K562 (cell line): ENCODE results near the gene DUSP5. TPM values are rescaled to one million over a fixed set of nuclear protein-coding genes. Genes with fewer than 3 reads are reported as not detected.

ENCODE experiments used
- ATAC-seq: fragments of 200-7000 bp; cut with Tn5 transposase; 3 replicates; pipeline ENCODE4 v1.9.1; 2020; ENCODE audit warnings: moderate library complexity
- BruUV-seq: library from RNA; stranded (reverse); fragments of 400-500 nt; replicated peaks from 2 replicates; lab custom pipeline; 2021; lab: Mats Ljungman, UMichigan
- CTCF ChIA-PET: fragments of 300-600 bp; formaldehyde crosslinking; extraction: SDS; loops from one replicate; lab custom pipeline; 2021; ENCODE audit warnings: low intra/inter-chr PET ratio; lab: Yijun Ruan, JAX
- POLR2A ChIA-PET: fragments of 300-600, 350-650 bp; sonication (Branson Sonifier 250); formaldehyde crosslinking; extraction: SDS; loops from one replicate; lab custom pipeline; 2021; ENCODE audit warnings: antibody characterized with exemption, inconsistent platforms; lab: Yijun Ruan, JAX
- DNase-seq, 4 experiments: peaks; one replicate each; pipeline versions ENCODE4 v3.0.0 to v3.0.0-alpha.2; 2011 to 2018; ENCODE audit warnings: low spot score in 3 of 4, mixed read lengths in 3 of 4; ENCODE audit errors: extremely low read depth in 1 of 4
- FAIRE-seq: peaks from 2 replicates; lab custom pipeline; 2011; peaks lifted over from hg19 to GRCh38; lab: Jason Lieb, UNC
- H2AFZ ChIP-seq: 2 replicates; pipeline ENCODE4 v1.6.0; 2011; ENCODE audit warnings: low read depth, low read length, control low read depth, inconsistent platforms
- H3K27ac ChIP-seq: fragments of 200-600 bp; 3 replicates; pipeline ENCODE4 v1.8.0; 2011; ENCODE audit warnings: low read depth, mild to moderate bottlenecking, control low read depth, inconsistent platforms, low read length, moderate library complexity, mixed read lengths; ENCODE audit errors: extremely low read depth
- H3K27me3 ChIP-seq, 2 experiments: fragments of 300-600 bp in 1 of 2; 2 replicates in 1 of 2; 3 replicates in 1 of 2; pipeline versions ENCODE4 v1.6.0 to v1.8.0; 2011; ENCODE audit warnings: inconsistent platforms in 2 of 2, low read length in 2 of 2, mild to moderate bottlenecking in 1 of 2, mixed read lengths in 1 of 2, moderate library complexity in 1 of 2; ENCODE audit not compliant: control insufficient read depth in 2 of 2, insufficient read depth in 2 of 2
- H3K36me3 ChIP-seq: fragments of 300-600 bp; 3 replicates; pipeline ENCODE4 v1.8.0; 2011; ENCODE audit warnings: mild to moderate bottlenecking, low read length, inconsistent platforms; ENCODE audit not compliant: control insufficient read depth, insufficient read depth
- H3K4me1 ChIP-seq, 2 experiments: fragments of 200-600 bp in 1 of 2; replicated peaks in 1 of 2; 2 replicates in 1 of 2; 3 replicates in 1 of 2; pipeline versions ENCODE4 v1.5.1 to v1.8.0; 2011; ENCODE audit warnings: inconsistent platforms in 2 of 2, low read length in 2 of 2, mild to moderate bottlenecking in 1 of 2, mixed read lengths in 1 of 2, moderate library complexity in 1 of 2; ENCODE audit not compliant: control insufficient read depth in 2 of 2, insufficient read depth in 2 of 2
- H3K4me2 ChIP-seq: 2 replicates; pipeline ENCODE4 v1.6.1; 2011; ENCODE audit warnings: low read length, control low read depth, inconsistent platforms, mixed read lengths; ENCODE audit not compliant: insufficient read depth
- H3K4me3 ChIP-seq: fragments of 200-600 bp; sonication (generic), shearing (Covaris generic); 2 replicates; pipeline ENCODE4 v1.5.1; 2016; ENCODE audit warnings: control low read depth, inconsistent platforms
- H3K79me2 ChIP-seq: fragments of 200-600 bp; 3 replicates; pipeline ENCODE4 v1.8.0; 2011; ENCODE audit warnings: low read length, inconsistent platforms; ENCODE audit not compliant: control insufficient read depth, insufficient read depth
- H3K9ac ChIP-seq, 2 experiments: 2 replicates each; pipeline versions ENCODE4 v1.6.0 to v1.6.1; 2011; ENCODE audit warnings: low read depth in 2 of 2, low read length in 2 of 2, control low read depth in 1 of 2, inconsistent platforms in 1 of 2, mild to moderate bottlenecking in 1 of 2, mixed read lengths in 1 of 2; ENCODE audit not compliant: insufficient read depth in 1 of 2
- H3K9me1 ChIP-seq: one replicate; pipeline ENCODE4 v1.6.0; 2011; ENCODE audit warnings: inconsistent platforms, mild to moderate bottlenecking, low read length, moderate library complexity; ENCODE audit not compliant: control insufficient read depth, insufficient read depth
- H3K9me3 ChIP-seq: replicated peaks from 2 replicates; pipeline ENCODE4 v1.5.1; 2011; ENCODE audit warnings: low read depth, low read length, inconsistent platforms; ENCODE audit not compliant: control insufficient read depth, insufficient read depth
- H4K20me1 ChIP-seq: replicated peaks from 2 replicates; pipeline ENCODE4 v1.6.1; 2011; ENCODE audit warnings: low read length, inconsistent platforms, mixed read lengths; ENCODE audit not compliant: control insufficient read depth, insufficient read depth
- ATF3 ChIP-seq, 2 experiments: fragments of 450-650 bp in 1 of 2; sonication (generic) in 1 of 2; formaldehyde crosslinking in 1 of 2; IDR thresholded peaks in 1 of 2; conservative IDR thresholded peaks in 1 of 2; 2 replicates each; pipeline versions ENCODE4 v1.6.1 to v1.8.1; 2016 to 2023; ENCODE audit warnings: mild to moderate bottlenecking in 2 of 2, moderate library complexity in 2 of 2, inconsistent platforms in 1 of 2, missing genetic modification reagents in 1 of 2
- LARP7 ChIP-seq: fragments of 450-650 bp; IDR thresholded peaks from 2 replicates; pipeline ENCODE4 v1.6.1; 2016
- PHF21A ChIP-seq: fragments of 450-650 bp; IDR thresholded peaks from 2 replicates; pipeline ENCODE4 v1.6.1; 2017; ENCODE audit warnings: low read depth, borderline replicate concordance
- REST ChIP-seq, 2 experiments: fragments of 450-650 bp; formaldehyde crosslinking in 1 of 2; IDR thresholded peaks; 2 replicates each; pipeline versions ENCODE4 v1.4.0 to v1.6.1; 2014 to 2020; ENCODE audit warnings: mild to moderate bottlenecking in 2 of 2, borderline replicate concordance in 1 of 2, low read depth in 1 of 2
- SMAD4 ChIP-seq: fragments of 250-450 bp; sonication (Bioruptor Pico); conservative IDR thresholded peaks from 2 replicates; pipeline ENCODE4 v1.8.0; 2021; ENCODE audit warnings: inconsistent platforms, mild to moderate bottlenecking, moderate library complexity
- SMARCA5 ChIP-seq: fragments of 450-650 bp; IDR thresholded peaks from 2 replicates; pipeline ENCODE4 v1.6.1; 2016
- THRB ChIP-seq: fragments of 450-650 bp; formaldehyde crosslinking; conservative IDR thresholded peaks from 2 replicates; pipeline ENCODE4 v1.4.0; 2022; ENCODE audit warnings: mild to moderate bottlenecking, missing genetic modification characterization
- WHSC1 ChIP-seq: IDR thresholded peaks from one replicate; pipeline ENCODE4 v1.6.1; 2012; ENCODE audit warnings: low read length, control low read depth, inconsistent platforms
- ZNF197 ChIP-seq: fragments of 200-800 bp; sonication (Bioruptor generic); IDR thresholded peaks from 2 replicates; pipeline ENCODE4 v1.6.1; 2016; ENCODE audit warnings: low read depth, missing genetic modification characterization, missing compliant biosample characterization
- ZNF41 ChIP-seq: fragments of 250-450 bp; sonication (Bioruptor Pico); conservative IDR thresholded peaks from 2 replicates; pipeline ENCODE4 v1.4.0; 2020; ENCODE audit warnings: mild to moderate bottlenecking
- WGBS: fragments of 100-300 bp; shearing (Covaris generic); methylation state at CpG from one replicate; pipeline ENCODE4 v1.1.6; 2016; ENCODE audit warnings: low coverage, mixed read lengths; ENCODE audit not compliant: insufficient coverage; ENCODE audit errors: missing lambda C conversion rate; 5-methylcytosine and 5-hydroxymethylcytosine counted together
- in situ Hi-C: fragments of 300-500 bp; cut with MboI; formaldehyde crosslinking; loops from 4 replicates; pipeline ENCODE4 v1.15.0; 2018; ENCODE audit warnings: inconsistent platforms, mixed read lengths
- intact Hi-C: fragments of 100-400 bp; cut with micrococcal nuclease; formaldehyde crosslinking; loops from 2 replicates; pipeline ENCODE4 v1.14.2; 2022
- polyA plus RNA-seq, 8 experiments: library from polyadenylated mRNA; depleted of rRNA in 4 of 8; stranded (reverse) in 5 of 8; unstranded in 3 of 8; fragments of >200 nt; fragmentation: Nextera tagmentation in 2 of 8; fragmentation: Illumina TruSeq in 1 of 8; extraction: Ambion mirVana in 2 of 8; extraction: Trizol in 1 of 8; gene quantifications; 2 replicates each; pipeline versions ENCODE4 v1.2.1 to v1.2.3, GENCODE V29; 2011 to 2014; ENCODE audit warnings: inconsistent platforms in 1 of 8, missing spikeins in 1 of 8
- total RNA-seq, 7 experiments: library from RNA; depleted of rRNA in 6 of 7; stranded (reverse); fragments of >200 nt in 6 of 7; fragmentation: Illumina TruSeq in 2 of 7; extraction: Trizol in 2 of 7; gene quantifications; 2 replicates each; pipeline versions ENCODE4 v1.2.1 to v1.2.3, GENCODE V29; 2011 to 2021; ENCODE audit warnings: low replicate concordance in 1 of 7

DUSP5 gene
- total and polyA plus RNA-seq, 9 of the 15 experiments (the other 6 are each of a cell fraction or from before 2014, with no cell fraction given) = 0.49 to 3.4 (median 2.0) TPM

GRCh38 chr10:110501142-110501937 lies 3.6 kb downstream of the DUSP5 start:
- BruUV-seq = no TSS peak
- peaks cover 25% of the 10 kb centered on the region; the same call in 2 of the 3 replicates for H3K79me2 ChIP-seq
- peak overlapping the region; percentile 27; the same call in 1 of the 2 replicates for H3K4me3 ChIP-seq
- H3K4me1 ChIP-seq = peaks cover 31 to 56% of the 10 kb centered on the region in 2 experiments
- H3K27me3 ChIP-seq = no peaks in the 10 kb centered on the region
- in situ Hi-C loops = no loop called here
- peak; percentile 65 to 94 (median 78) for DNase-seq
- peak; percentile 97 for FAIRE-seq
- H3K9me1 ChIP-seq = no peaks in the 10 kb centered on the region
- peak overlapping the region; percentile 88 for H2AFZ ChIP-seq
- no peaks in the 10 kb centered on the region for H3K9me3 ChIP-seq
- peak overlapping the region; percentile 51 to 74; a peak in 3 of 4 replicates for H3K9ac ChIP-seq
- peaks cover 9% of the 10 kb centered on the region; the same call in 2 of the 3 replicates for H3K36me3 ChIP-seq
- 0% methylated on average over 5 of the region's 9 CpGs for WGBS
- H3K4me2 ChIP-seq = peak overlapping the region; percentile 85
- POLR2A ChIA-PET = interaction anchor here (0.5 to 1.2 kb wide), 7 partner anchors 11 to 1454 kb away, joined by 3 to 4 read pairs (median 3); no protein-coding TSS in a partner anchor
- CTCF ChIA-PET = no interaction called here
- H3K27ac ChIP-seq = peak overlapping the region; percentile 83
- peak; percentile 80 for ATAC-seq
- intact Hi-C loops = loop anchor here (5.0 kb wide), 1 partner anchor 36 kb away; no protein-coding TSS in a partner anchor
- no peaks in the 10 kb centered on the region for H4K20me1 ChIP-seq
- TF ChIP-seq LARP7 (no peak), SMAD4 (CRISPR knock-in tag) (no peak; the same call in 1 of the 2 replicates), PHF21A (no peak), REST (IDR thresholded peaks at IDR 0.05; ENCODE audit: borderline replicate concordance) (no peak), REST (CRISPR knock-in tag; IDR thresholded peaks at IDR 0.05; ENCODE audit: low read depth) (no peak), THRB (CRISPR knock-in tag) (no peak), WHSC1 (no peak), ZNF41 (CRISPR knock-in tag) (no peak), ZNF197 (no peak), SMARCA5 (no peak), ATF3 (IDR thresholded peaks at IDR 0.05) (peak; percentile 94), ATF3 (CRISPR knock-in tag; conservative IDR thresholded peaks at IDR 0.05) (peak; percentile 69; the same call in 1 of the 2 replicates)
